HL-60 (cell line): Measurements from ENCODE around the gene PDE11A.

Experiments
- CTCF ChIP-seq: IDR thresholded peaks from one replicate; pipeline ENCODE4 v1.5.1; 2011; ENCODE audit warnings: low read length, control low read depth, inconsistent platforms; ENCODE audit not compliant: insufficient read depth
- GABPA ChIP-seq: IDR thresholded peaks from 2 replicates; pipeline ENCODE4 v1.6.1; 2012; ENCODE audit warnings: low read depth
- POLR2AphosphoS5 ChIP-seq: IDR thresholded peaks from 2 replicates; pipeline ENCODE4 v1.6.1; 2012; ENCODE audit warnings: low read depth
- REST ChIP-seq: IDR thresholded peaks from 2 replicates; pipeline ENCODE4 v1.6.1; 2012; ENCODE audit warnings: low read depth; ENCODE audit not compliant: insufficient replicate concordance

- TF ChIP-seq CTCF (no peak), POLR2AphosphoS5 (no peak), REST (no peak), GABPA (no peak)
Observed at GRCh38 chr2:177908182-177908581, 164.4 kb downstream of the PDE11A start.
